ENCODE results near the gene ASB8. TPM values are rescaled to one million over a fixed set of nuclear protein-coding genes. Genes with fewer than 3 reads are reported as not detected.

The ASB8 gene
- total and polyA plus RNA-seq, 9 of the 15 experiments (the other 6 are each of a cell fraction or from before 2014, with no cell fraction given), result 13.3 to 29.0 (median 19.6) TPM

DNA sequence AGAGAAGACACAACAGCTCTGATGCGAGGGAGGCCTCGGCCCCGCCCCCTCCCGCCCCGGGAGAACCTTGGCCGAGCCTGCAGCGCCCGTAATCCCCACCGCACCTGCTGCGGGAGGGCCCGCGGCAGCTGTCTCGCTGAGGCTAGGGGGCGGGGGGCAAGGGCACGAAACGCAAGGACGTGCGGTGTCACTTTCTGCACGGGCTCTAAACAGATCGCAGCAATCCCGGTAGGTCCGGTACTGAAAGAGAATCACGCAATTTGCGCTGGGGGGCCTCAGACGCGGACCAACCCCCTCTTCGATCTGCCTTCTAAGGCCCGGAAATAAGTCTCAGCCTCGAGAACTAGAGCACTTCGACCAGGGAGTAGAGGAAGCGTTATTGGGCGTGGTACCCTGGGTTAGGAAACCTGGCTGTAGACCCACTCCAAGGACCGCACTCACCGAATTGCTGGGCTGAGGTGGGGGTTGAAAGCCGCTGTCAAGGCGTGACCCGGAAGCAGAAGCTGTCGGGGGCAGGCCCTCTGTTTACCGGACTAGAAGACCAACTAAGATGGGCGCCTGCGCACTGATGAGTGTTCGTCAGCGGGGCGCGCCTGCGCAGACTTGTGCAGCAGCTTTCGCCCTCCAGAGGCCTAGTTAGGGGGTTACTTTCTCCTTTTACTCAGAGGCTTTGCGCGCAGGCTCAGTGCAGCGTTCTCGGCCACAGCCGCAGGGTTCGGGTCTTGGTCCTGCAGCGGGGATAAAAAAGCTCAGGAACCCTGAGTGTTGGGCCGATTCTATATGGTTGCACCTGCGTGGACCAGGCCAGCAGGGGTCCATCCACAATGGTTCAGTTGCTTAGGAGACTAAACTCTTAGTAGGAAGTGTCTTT is at the start of gene ASB8 (continued):
- TF ChIP-seq SRSF7 (optimal IDR thresholded peaks at IDR 0.05; ENCODE audit: low read depth, low read length) (no peak), BRCA1 (IDR thresholded peaks at IDR 0.05) (no peak), BRCA1 (CRISPR knock-in tag; IDR thresholded peaks at IDR 0.05) (no peak), MEF2A (IDR thresholded peaks at IDR 0.05; ENCODE audit: control insufficient read depth, low read depth, low read length) (no peak), HMG20B (CRISPR knock-in tag; IDR thresholded peaks at IDR 0.05) (no peak), ZNF561 (CRISPR knock-in tag; conservative IDR thresholded peaks at IDR 0.05) (no peak), MLX (CRISPR knock-in tag; conservative IDR thresholded peaks at IDR 0.05) (no peak), TBL1XR1 (IDR thresholded peaks at IDR 0.05; ENCODE audit: low read length in 2 of 2) (no peak), DIDO1 (tag; IDR thresholded peaks at IDR 0.05; ENCODE audit: low read depth) (no peak), ELF4 (CRISPR knock-in tag; IDR thresholded peaks at IDR 0.05) (peak; percentile 34; the same call in 1 of the 2 replicates), OTX1 (CRISPR knock-in tag; IDR thresholded peaks at IDR 0.05) (no peak), HOMEZ (CRISPR knock-in tag; IDR thresholded peaks at IDR 0.05) (no peak), MECOM (CRISPR knock-in tag; IDR thresholded peaks at IDR 0.05) (no peak), HNRNPUL1 (IDR thresholded peaks at IDR 0.05; ENCODE audit: low read length) (no peak), ZNF3 (CRISPR knock-in tag; IDR thresholded peaks at IDR 0.05) (no peak), EWSR1 (IDR thresholded peaks at IDR 0.05; ENCODE audit: borderline replicate concordance, low read depth, partially characterized antibody) (no peak), ZNF274 (IDR thresholded peaks at IDR 0.05; ENCODE audit: borderline replicate concordance, low read depth, low read length) (no peak), FOSL1 (tag; conservative IDR thresholded peaks at IDR 0.05) (no peak), JUNB (CRISPR knock-in tag; conservative IDR thresholded peaks at IDR 0.05) (no peak), MCM2 (IDR thresholded peaks at IDR 0.05; ENCODE audit: low read depth) (no peak), ZNF12 (CRISPR knock-in tag; IDR thresholded peaks at IDR 0.05) (no peak; the same call in 1 of the 2 replicates), PHTF2 (CRISPR knock-in tag; IDR thresholded peaks at IDR 0.05) (no peak), SRSF9 (IDR thresholded peaks at IDR 0.05; ENCODE audit: borderline replicate concordance, low read depth, low read length) (no peak)
- TF ChIP-seq, protein P1, sequence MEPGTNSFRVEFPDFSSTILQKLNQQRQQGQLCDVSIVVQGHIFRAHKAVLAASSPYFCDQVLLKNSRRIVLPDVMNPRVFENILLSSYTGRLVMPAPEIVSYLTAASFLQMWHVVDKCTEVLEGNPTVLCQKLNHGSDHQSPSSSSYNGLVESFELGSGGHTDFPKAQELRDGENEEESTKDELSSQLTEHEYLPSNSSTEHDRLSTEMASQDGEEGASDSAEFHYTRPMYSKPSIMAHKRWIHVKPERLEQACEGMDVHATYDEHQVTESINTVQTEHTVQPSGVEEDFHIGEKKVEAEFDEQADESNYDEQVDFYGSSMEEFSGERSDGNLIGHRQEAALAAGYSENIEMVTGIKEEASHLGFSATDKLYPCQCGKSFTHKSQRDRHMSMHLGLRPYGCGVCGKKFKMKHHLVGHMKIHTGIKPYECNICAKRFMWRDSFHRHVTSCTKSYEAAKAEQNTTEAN (CRISPR knock-in tag; IDR thresholded peaks at IDR 0.05), result no peak
- TF ChIP-seq, protein P2, sequence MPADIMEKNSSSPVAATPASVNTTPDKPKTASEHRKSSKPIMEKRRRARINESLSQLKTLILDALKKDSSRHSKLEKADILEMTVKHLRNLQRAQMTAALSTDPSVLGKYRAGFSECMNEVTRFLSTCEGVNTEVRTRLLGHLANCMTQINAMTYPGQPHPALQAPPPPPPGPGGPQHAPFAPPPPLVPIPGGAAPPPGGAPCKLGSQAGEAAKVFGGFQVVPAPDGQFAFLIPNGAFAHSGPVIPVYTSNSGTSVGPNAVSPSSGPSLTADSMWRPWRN (IDR thresholded peaks at IDR 0.05; ENCODE audit: low read depth), result no peak
